ENCODE measurements around the gene SLC13A3. TPM values are rescaled to one million over a fixed set of nuclear protein-coding genes. Genes with fewer than 3 reads are reported as not detected.

SLC13A3 gene
- total RNA-seq, 1 donor from 2014 or later = 0.30 TPM

GRCh38 chr20:46683668-46683938 is 32.3 kb upstream of the SLC13A3 start:
- H3K4me1 ChIP-seq = peaks cover 58% of the 10 kb centered on the region
- peak overlapping the region; percentile 50 for H3K4me3 ChIP-seq
- H3K27me3 ChIP-seq (ENCODE audit: low read depth) = no peaks in the 10 kb centered on the region
- no peak for TF ChIP-seq CTCF (IDR thresholded peaks at IDR 0.05; ENCODE audit: borderline replicate concordance)
- no peaks in the 10 kb centered on the region for H3K9me3 ChIP-seq (replicated peaks)
- peaks cover 9% of the 10 kb centered on the region for H3K36me3 ChIP-seq
- no peak for DNase-seq
- intact Hi-C loops (cut with micrococcal nuclease) = loop anchor here (10.0 kb wide), 1 partner anchor 159 kb away; no protein-coding TSS in a partner anchor
- no peak overlapping the region for H3K27ac ChIP-seq (replicated peaks)

GRCh38 chr20:46683011-46683667 is 31.9 kb upstream of the SLC13A3 start:
- intact Hi-C loops (cut with micrococcal nuclease) = loop anchor here (10.0 kb wide), 1 partner anchor 158 kb away; no protein-coding TSS in a partner anchor
- no peak overlapping the region for H3K27ac ChIP-seq (replicated peaks)
- H3K4me1 ChIP-seq = peaks cover 54% of the 10 kb centered on the region

GRCh38 chr20:46682063-46682821 is 31.0 kb upstream of the SLC13A3 start:
- H3K4me3 ChIP-seq = no peak overlapping the region
- TF ChIP-seq CTCF (IDR thresholded peaks at IDR 0.05; ENCODE audit: borderline replicate concordance) = no peak
- H3K9me3 ChIP-seq (replicated peaks) = no peaks in the 10 kb centered on the region
- intact Hi-C loops (cut with micrococcal nuclease) = loop anchor here (10.0 kb wide), 1 partner anchor 157 kb away; no protein-coding TSS in a partner anchor
- DNase-seq = no peak
- H3K27me3 ChIP-seq (ENCODE audit: low read depth) = no peaks in the 10 kb centered on the region
- H3K27ac ChIP-seq (replicated peaks) = no peak overlapping the region
- H3K4me1 ChIP-seq = peaks cover 45% of the 10 kb centered on the region
- H3K36me3 ChIP-seq = peaks cover 9% of the 10 kb centered on the region

More at GRCh38 chr20:46683011-46683667, 31.9 kb upstream of the SLC13A3 start:
- DNase-seq = no peak
- no peak for TF ChIP-seq CTCF (IDR thresholded peaks at IDR 0.05; ENCODE audit: borderline replicate concordance)
- peak overlapping the region; percentile 50 for H3K4me3 ChIP-seq
- H3K27me3 ChIP-seq (ENCODE audit: low read depth) = no peaks in the 10 kb centered on the region
- no peaks in the 10 kb centered on the region for H3K9me3 ChIP-seq (replicated peaks)
- H3K36me3 ChIP-seq = peaks cover 9% of the 10 kb centered on the region

GRCh38 chr20:46681032-46681854 is 30.0 kb upstream of the SLC13A3 start:
- TF ChIP-seq CTCF (IDR thresholded peaks at IDR 0.05; ENCODE audit: borderline replicate concordance) = peak; percentile 83

GRCh38 chr20:46680684-46681031 is 29.4 kb upstream of the SLC13A3 start:
- intact Hi-C loops (cut with micrococcal nuclease) = loop anchor here (10.0 kb wide), 1 partner anchor 156 kb away; no protein-coding TSS in a partner anchor
- Histone ChIP-seq H3K4me1 (peaks cover 32% of the 10 kb centered on the region), H3K27me3 (ENCODE audit: low read depth) (no peaks in the 10 kb centered on the region), H3K4me3 (no peak overlapping the region), H3K9me3 (replicated peaks) (no peaks in the 10 kb centered on the region), H3K36me3 (no peaks in the 10 kb centered on the region), H3K27ac (replicated peaks) (no peak overlapping the region)
- DNase-seq = no peak
- no peak for TF ChIP-seq CTCF (IDR thresholded peaks at IDR 0.05; ENCODE audit: borderline replicate concordance)

More at GRCh38 chr20:46681032-46681854, 30.0 kb upstream of the SLC13A3 start:
- H3K9me3 ChIP-seq (replicated peaks) = no peaks in the 10 kb centered on the region
- no peak overlapping the region for H3K4me3 ChIP-seq
- no peaks in the 10 kb centered on the region for H3K27me3 ChIP-seq (ENCODE audit: low read depth)
- H3K4me1 ChIP-seq = peaks cover 35% of the 10 kb centered on the region
- H3K27ac ChIP-seq (replicated peaks) = no peak overlapping the region
- intact Hi-C loops (cut with micrococcal nuclease) = loop anchor here (10.0 kb wide), 1 partner anchor 156 kb away; no protein-coding TSS in a partner anchor
- peaks cover 2% of the 10 kb centered on the region for H3K36me3 ChIP-seq
- DNase-seq = peak; percentile 40

Measured in left ventricle myocardium inferior (tissue), 1 donor.